Stimulated activated CD8-positive, alpha-beta memory T cell treated with anti-CD3 and anti-CD28 coated beads, Interleukin-4, amount 100 ng/mL, for 4 hours (primary cell): ENCODE results near the gene RCAN2.

ENCODE experiments used
- DNase-seq, 2 donors: peaks; one replicate each; pipeline ENCODE4 v3.0.0-alpha.2; 2020; ENCODE audit warnings: low read depth in 2 of 2, low spot score in 1 of 2

Gene RCAN2

GRCh38 chr6:46262928-46263706, 228.1 kb downstream of the RCAN2 start:
- DNase-seq = no peak

- no peak for DNase-seq
These were observed 233.0 kb downstream of the RCAN2 start for GRCh38 chr6:46258249-46258648.

GRCh38 chr6:46255528-46255927, 235.7 kb downstream of the RCAN2 start:
- DNase-seq = no peak

GRCh38 chr6:46254946-46255345, 236.3 kb downstream of the RCAN2 start:
- no peak for DNase-seq

GRCh38 chr6:46254331-46254730, 236.9 kb downstream of the RCAN2 start:
- no peak for DNase-seq

- no peak for DNase-seq
These were observed 239.5 kb downstream of the RCAN2 start for GRCh38 chr6:46251583-46252339.

GRCh38 chr6:46248143-46248542, 243.1 kb downstream of the RCAN2 start:
- no peak for DNase-seq

GRCh38 chr6:46246727-46247126, 244.5 kb downstream of the RCAN2 start:
- no peak for DNase-seq

GRCh38 chr6:46246081-46246480, 245.2 kb downstream of the RCAN2 start:
- DNase-seq = no peak

- no peak for DNase-seq
These were observed 246.6 kb downstream of the RCAN2 start for GRCh38 chr6:46244670-46245069.

- DNase-seq = no peak
These were observed 247.5 kb downstream of the RCAN2 start for GRCh38 chr6:46243754-46244153.

GRCh38 chr6:46242921-46243320, 248.3 kb downstream of the RCAN2 start:
- no peak for DNase-seq

- DNase-seq = no peak
These were observed 250.2 kb downstream of the RCAN2 start for GRCh38 chr6:46240866-46241565.

- DNase-seq = no peak
These were observed 254.5 kb downstream of the RCAN2 start for GRCh38 chr6:46236752-46237151.

- DNase-seq = no peak
These were observed 256.0 kb downstream of the RCAN2 start for GRCh38 chr6:46235242-46235641.

GRCh38 chr6:46234700-46235099, 256.5 kb downstream of the RCAN2 start:
- no peak for DNase-seq

GRCh38 chr6:46234156-46234556, 257.1 kb downstream of the RCAN2 start:
- no peak for DNase-seq

GRCh38 chr6:46233129-46233528, 258.1 kb downstream of the RCAN2 start:
- DNase-seq = no peak

- no peak for DNase-seq
These were observed 269.0 kb downstream of the RCAN2 start for GRCh38 chr6:46222286-46222685.

- no peak for DNase-seq
These were observed 269.9 kb downstream of the RCAN2 start for GRCh38 chr6:46221222-46221793.

GRCh38 chr6:46220352-46221221, 270.7 kb downstream of the RCAN2 start:
- no peak for DNase-seq
